ENCODE data around the gene PTS. TPM values are rescaled to one million over a fixed set of nuclear protein-coding genes. Genes with fewer than 3 reads are reported as not detected.

The PTS gene
- total RNA-seq (40.6 TPM), polyA plus RNA-seq (ENCODE audit: insufficient read depth, low read depth, low replicate concordance) (76.4 TPM)
- long read RNA-seq, donor 1, transcript PTS-201 (6 exons, 935 nt) = major isoform, 22 of 24 reads
- long read RNA-seq, donor 1, partial matches to known transcripts = 0 of 24 reads
- long read RNA-seq, donor 1, other reads (novel, unspliced or antisense) = 0 of 24 reads
- long read RNA-seq, donor 2, transcript PTS-206 (3 exons, 601 nt) = minor isoform, 8 of 27 reads
- long read RNA-seq, donor 2, transcript PTS-201 (6 exons, 935 nt) = major isoform, 18 of 27 reads
- long read RNA-seq, donor 2, partial matches to known transcripts = 0 of 27 reads
- long read RNA-seq, donor 2, other reads (novel, unspliced or antisense) = 0 of 27 reads
- long read RNA-seq, donor 3, transcript PTS-201 (6 exons, 935 nt) = major isoform, 23 of 27 reads
- long read RNA-seq, donor 3, partial matches to known transcripts = 0 of 27 reads
- long read RNA-seq, donor 3, other reads (novel, unspliced or antisense) = 0 of 27 reads
- long read RNA-seq, donor 4, transcript PTS-201 (6 exons, 935 nt) = major isoform, 18 of 25 reads
- long read RNA-seq, donor 4, transcript PTS-206 (3 exons, 601 nt) = minor isoform, 7 of 25 reads
- long read RNA-seq, donor 4, partial matches to known transcripts = 0 of 25 reads
- long read RNA-seq, donor 4, other reads (novel, unspliced or antisense) = 0 of 25 reads
- long read RNA-seq, donor 5, partial matches to known transcripts = 0 of 3 reads
- long read RNA-seq, donor 5, other reads (novel, unspliced or antisense) = 0 of 3 reads
- long read RNA-seq, donor 6, transcript PTS-201 (6 exons, 935 nt) = major isoform, 36 of 39 reads
- long read RNA-seq, donor 6, partial matches to known transcripts = 0 of 39 reads
- long read RNA-seq, donor 6, other reads (novel, unspliced or antisense) = 0 of 39 reads
- long read RNA-seq, donor 7, transcript PTS-201 (6 exons, 935 nt) = major isoform, 8 of 17 reads
- long read RNA-seq, donor 7, partial matches to known transcripts = 0 of 17 reads
- long read RNA-seq, donor 7, other reads (novel, unspliced or antisense) = 4 of 17 reads
- long read RNA-seq, donor 8, transcript PTS-201 (6 exons, 935 nt) = major isoform, 18 of 19 reads
- long read RNA-seq, donor 8, partial matches to known transcripts = 0 of 19 reads
- long read RNA-seq, donor 8, other reads (novel, unspliced or antisense) = 0 of 19 reads
- long read RNA-seq, donor 9, transcript PTS-201 (6 exons, 935 nt) = major isoform, 18 of 21 reads
- long read RNA-seq, donor 9, partial matches to known transcripts = 0 of 21 reads
- long read RNA-seq, donor 9, other reads (novel, unspliced or antisense) = 0 of 21 reads
- long read RNA-seq, donor 10, transcript PTS-201 (6 exons, 935 nt) = major isoform, 23 of 32 reads
- long read RNA-seq, donor 10, partial matches to known transcripts = 6 of 32 reads
- long read RNA-seq, donor 10, other reads (novel, unspliced or antisense) = 0 of 32 reads

- intact Hi-C loops (cut with DNase I) = no loop called here
- no peaks in the 10 kb centered on the region for H3K27me3 ChIP-seq (ENCODE audit: control insufficient read depth, insufficient read depth, low read length)
- DNase-seq (peak; percentile 85 to 97 (median 95)), FAIRE-seq (no peak)
- H3K4me1 ChIP-seq (ENCODE audit: control insufficient read depth in 2 of 3, insufficient read depth in 2 of 3, low read depth in 1 of 3, low read length in 3 of 3) = peaks cover 0 to 5% (median 4%) of the 10 kb centered on the region in 3 donors
- TF ChIP-seq CTCF (IDR thresholded peaks at IDR 0.05; ENCODE audit: borderline replicate concordance, extremely low read depth, insufficient read depth) = no peak
- peak within 1 kb of the TSS; percentile 97 to 99 for H3K27ac ChIP-seq (ENCODE audit: low read depth in 2 of 2, low read length in 2 of 2)
- H3K9ac ChIP-seq (ENCODE audit: low read length in 3 of 3) = peak within 1 kb of the TSS; percentile 75 to 94 (median 94)
- H3K9me3 ChIP-seq (ENCODE audit: control insufficient read depth in 2 of 3, insufficient read depth in 1 of 3, low read length in 3 of 3) = no peaks in the 10 kb centered on the region
- peaks cover 0 to 10% (median 9%) of the 10 kb centered on the region in 3 donors for H3K36me3 ChIP-seq (ENCODE audit: control insufficient read depth in 2 of 3, insufficient read depth in 3 of 3, low read length in 3 of 3)
- H3K4me3 ChIP-seq (ENCODE audit: low read length in 3 of 3) = peak within 1 kb of the TSS; percentile 83 to 98 (median 96)
Measured at GRCh38 chr11:112226062-112226830, at the start of gene PTS. Gene PTS (plus strand): TSS chr11:112226428. CDS start chr11:112226444, 16 bp downstream.

- H3K4me3 ChIP-seq (ENCODE audit: low read length in 3 of 3) = no peak overlapping the region
- intact Hi-C loops (cut with DNase I) = no loop called here
- H3K36me3 ChIP-seq (ENCODE audit: control insufficient read depth in 2 of 3, insufficient read depth in 3 of 3, low read length in 3 of 3) = no peaks in the 10 kb centered on the region
- FAIRE-seq (no peak), DNase-seq (no peak)
- no peak overlapping the region for H3K9ac ChIP-seq (ENCODE audit: low read length in 3 of 3)
- no peak overlapping the region for H3K27ac ChIP-seq (ENCODE audit: low read depth in 2 of 2, low read length in 2 of 2)
- no peak for TF ChIP-seq CTCF (IDR thresholded peaks at IDR 0.05; ENCODE audit: borderline replicate concordance, extremely low read depth, insufficient read depth)
- H3K4me1 ChIP-seq (ENCODE audit: control insufficient read depth in 2 of 3, insufficient read depth in 2 of 3, low read depth in 1 of 3, low read length in 3 of 3) = peaks cover 0 to 5% (median 0%) of the 10 kb centered on the region in 3 donors
- H3K9me3 ChIP-seq (ENCODE audit: control insufficient read depth in 2 of 3, insufficient read depth in 1 of 3, low read length in 3 of 3) = no peaks in the 10 kb centered on the region
- H3K27me3 ChIP-seq (ENCODE audit: control insufficient read depth, insufficient read depth, low read length) = no peaks in the 10 kb centered on the region
Measured at GRCh38 chr11:112177589-112177988, 48.6 kb upstream of the PTS start.

- Histone ChIP-seq H3K27me3 (ENCODE audit: control insufficient read depth, insufficient read depth, low read length) (no peaks in the 10 kb centered on the region), H3K4me1 (ENCODE audit: control insufficient read depth in 2 of 3, insufficient read depth in 2 of 3, low read depth in 1 of 3, low read length in 3 of 3) (peaks cover 0 to 5% (median 0%) of the 10 kb centered on the region in 3 donors), H3K9me3 (ENCODE audit: control insufficient read depth in 2 of 3, insufficient read depth in 1 of 3, low read length in 3 of 3) (no peaks in the 10 kb centered on the region), H3K27ac (ENCODE audit: low read depth in 2 of 2, low read length in 2 of 2) (no peak overlapping the region), H3K36me3 (ENCODE audit: control insufficient read depth in 2 of 3, insufficient read depth in 3 of 3, low read length in 3 of 3) (no peaks in the 10 kb centered on the region), H3K4me3 (ENCODE audit: low read length in 3 of 3) (no peak overlapping the region), H3K9ac (ENCODE audit: low read length in 3 of 3) (no peak overlapping the region)
- FAIRE-seq = no peak
- intact Hi-C loops (cut with DNase I) = no loop called here
- no peak for DNase-seq
- no peak for TF ChIP-seq CTCF (IDR thresholded peaks at IDR 0.05; ENCODE audit: borderline replicate concordance, extremely low read depth, insufficient read depth)
Measured at GRCh38 chr11:112178428-112178827, 47.8 kb upstream of the PTS start.
